ENCODE results near the gene CNN3. TPM values are rescaled to one million over a fixed set of nuclear protein-coding genes. Genes with fewer than 3 reads are reported as not detected.
A peak's percentile ranks its signal among the peaks of the same experiment; 100 is the strongest.

Gene CNN3
- total and polyA plus RNA-seq, 4 donors, result 43.9 to 87.4 (median 69.6) TPM

GRCh38 chr1:94971491-94971924 lies 44.6 kb upstream of the CNN3 start:
- no peak for DNase-seq (ENCODE audit: low spot score)
- Histone ChIP-seq H3K27me3 (ENCODE audit: control insufficient read depth in 4 of 4, insufficient read depth in 4 of 4, low read length in 3 of 4) (no peaks in the 10 kb centered on the region), H3K4me1 (ENCODE audit: control insufficient read depth in 4 of 4, insufficient read depth in 4 of 4, low read length in 3 of 4) (no peaks in the 10 kb centered on the region), H3K4me3 (ENCODE audit: low read depth in 1 of 3, low read length in 3 of 3) (no peak overlapping the region), H3K9me3 (ENCODE audit: control insufficient read depth in 4 of 4, low read length in 3 of 4) (no peaks in the 10 kb centered on the region), H3K36me3 (ENCODE audit: control insufficient read depth in 4 of 4, insufficient read depth in 3 of 4, low read depth in 1 of 4, low read length in 3 of 4) (no peaks in the 10 kb centered on the region), H3K9ac (ENCODE audit: low read depth in 1 of 2, low read length in 2 of 2) (no peak overlapping the region), H3K27ac (ENCODE audit: low read depth in 1 of 2, low read length in 2 of 2) (no peak overlapping the region)
- WGBS, result 70% methylated on average over 6 of the region's 6 CpGs
- TF ChIP-seq RXRA (IDR thresholded peaks at IDR 0.05), result peak in 1 of 2 donors; percentile 15
- no peak for TF ChIP-seq HNF4G (IDR thresholded peaks at IDR 0.05)
- TF ChIP-seq JUND (IDR thresholded peaks at IDR 0.05), result no peak
- TF ChIP-seq ZBTB33 (IDR thresholded peaks at IDR 0.05), result no peak
- TF ChIP-seq ATF3 (IDR thresholded peaks at IDR 0.05), result no peak
- no peak for TF ChIP-seq RAD21 (IDR thresholded peaks at IDR 0.05)
- TF ChIP-seq SP1 (IDR thresholded peaks at IDR 0.05), result peak; percentile 15
- TF ChIP-seq FOXA1 (IDR thresholded peaks at IDR 0.05), result no peak
- TF ChIP-seq GABPA (IDR thresholded peaks at IDR 0.05 in 1 of 2, conservative IDR thresholded peaks at IDR 0.05 in 1 of 2), result no peak
- TF ChIP-seq REST (IDR thresholded peaks at IDR 0.05), result no peak
- no peak for TF ChIP-seq EGR1 (IDR thresholded peaks at IDR 0.05; ENCODE audit: low read depth in 2 of 2)
- TF ChIP-seq FOXA2 (IDR thresholded peaks at IDR 0.05), result no peak
- peak; percentile 92 for TF ChIP-seq NR2F2 (IDR thresholded peaks at IDR 0.05)
- TF ChIP-seq YY1 (IDR thresholded peaks at IDR 0.05), result no peak
- TF ChIP-seq MAX (IDR thresholded peaks at IDR 0.05), result no peak
- no peak for TF ChIP-seq TAF1 (conservative IDR thresholded peaks at IDR 0.05)
- no peak for TF ChIP-seq CTCF (IDR thresholded peaks at IDR 0.05; ENCODE audit: low read depth, low read length, missing input control)
- no peak for TF ChIP-seq HNF4A (conservative IDR thresholded peaks at IDR 0.05)

Measured in liver (tissue), 9 donors.